Epithelial cell of esophagus (primary cell): ENCODE data around the gene TAPT1.

Source experiments
- DNase-seq: peaks from one replicate; pipeline ENCODE4 v3.0.0; 2010; ENCODE audit warnings: low read depth
- H3K4me3 ChIP-seq: 2 replicates; pipeline ENCODE4 v1.5.1; 2011; ENCODE audit warnings: mild to moderate bottlenecking, low read length, control low read depth
- TF ChIP-seq, protein P1 (sequence below): IDR thresholded peaks from 2 replicates; pipeline ENCODE4 v1.5.1; 2011; ENCODE audit warnings: low read depth, mild to moderate bottlenecking, low read length, control low read depth, inconsistent platforms; ENCODE audit not compliant: insufficient read depth; ENCODE audit errors: missing control alignments

TAPT1 gene

GRCh38 chr4:16248605-16249004, 22.3 kb upstream of the TAPT1 start:
- TF ChIP-seq, protein P1, sequence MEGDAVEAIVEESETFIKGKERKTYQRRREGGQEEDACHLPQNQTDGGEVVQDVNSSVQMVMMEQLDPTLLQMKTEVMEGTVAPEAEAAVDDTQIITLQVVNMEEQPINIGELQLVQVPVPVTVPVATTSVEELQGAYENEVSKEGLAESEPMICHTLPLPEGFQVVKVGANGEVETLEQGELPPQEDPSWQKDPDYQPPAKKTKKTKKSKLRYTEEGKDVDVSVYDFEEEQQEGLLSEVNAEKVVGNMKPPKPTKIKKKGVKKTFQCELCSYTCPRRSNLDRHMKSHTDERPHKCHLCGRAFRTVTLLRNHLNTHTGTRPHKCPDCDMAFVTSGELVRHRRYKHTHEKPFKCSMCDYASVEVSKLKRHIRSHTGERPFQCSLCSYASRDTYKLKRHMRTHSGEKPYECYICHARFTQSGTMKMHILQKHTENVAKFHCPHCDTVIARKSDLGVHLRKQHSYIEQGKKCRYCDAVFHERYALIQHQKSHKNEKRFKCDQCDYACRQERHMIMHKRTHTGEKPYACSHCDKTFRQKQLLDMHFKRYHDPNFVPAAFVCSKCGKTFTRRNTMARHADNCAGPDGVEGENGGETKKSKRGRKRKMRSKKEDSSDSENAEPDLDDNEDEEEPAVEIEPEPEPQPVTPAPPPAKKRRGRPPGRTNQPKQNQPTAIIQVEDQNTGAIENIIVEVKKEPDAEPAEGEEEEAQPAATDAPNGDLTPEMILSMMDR, result no peak
- DNase-seq, result no peak
- no peak overlapping the region for H3K4me3 ChIP-seq

- H3K4me3 ChIP-seq, result no peak overlapping the region
- TF ChIP-seq, protein P1, result no peak
- no peak for DNase-seq
These were observed 19.0 kb upstream of the TAPT1 start for GRCh38 chr4:16245241-16245640.

GRCh38 chr4:16243285-16243684, 17.0 kb upstream of the TAPT1 start:
- no peak for DNase-seq
- H3K4me3 ChIP-seq, result no peak overlapping the region
- TF ChIP-seq, protein P1, result no peak

DNA sequence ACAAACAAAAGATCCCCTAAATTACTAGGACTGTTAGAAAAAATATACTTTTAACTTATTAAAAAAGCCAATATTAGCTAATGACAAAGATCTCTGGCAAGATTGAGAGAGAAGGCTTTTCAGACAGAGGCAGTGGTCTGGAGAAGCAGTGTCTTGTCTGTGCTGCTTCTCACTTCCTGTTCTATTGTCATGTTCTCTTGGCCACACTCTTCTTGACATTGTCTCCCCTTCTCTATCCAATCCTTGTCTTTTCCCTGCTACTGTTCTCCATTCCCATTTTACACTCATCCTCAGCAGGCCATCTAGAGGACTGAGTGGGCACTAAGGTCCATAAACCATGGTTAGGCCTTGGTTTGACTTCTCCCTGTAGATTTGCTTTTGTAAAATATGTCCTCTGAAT, 14.0 kb upstream of the TAPT1 start:
- DNase-seq, result no peak
- H3K4me3 ChIP-seq, result no peak overlapping the region

GRCh38 chr4:16239086-16239485, 12.8 kb upstream of the TAPT1 start:
- H3K4me3 ChIP-seq, result no peak overlapping the region
- TF ChIP-seq, protein P1, result no peak
- DNase-seq, result no peak

More for the DNA sequence above, 14.0 kb upstream of the TAPT1 start:
- TF ChIP-seq, protein P1, result no peak

GRCh38 chr4:16238327-16238726, 12.1 kb upstream of the TAPT1 start:
- TF ChIP-seq, protein P1, result no peak
- DNase-seq, result no peak
- H3K4me3 ChIP-seq, result no peak overlapping the region

- TF ChIP-seq, protein P1, result no peak
- no peak for DNase-seq
These were observed 11.4 kb upstream of the TAPT1 start for GRCh38 chr4:16237715-16238114.

More at GRCh38 chr4:16237715-16238114, 11.4 kb upstream of the TAPT1 start:
- H3K4me3 ChIP-seq, result no peak overlapping the region
